Measurements from ENCODE around the gene CLCN4. TPM values are rescaled to one million over a fixed set of nuclear protein-coding genes. Genes with fewer than 3 reads are reported as not detected.

Gene CLCN4
- total RNA-seq, 4 donors from 2014 or later: 0.48 to 3.1 (median 2.5) TPM

DNA sequence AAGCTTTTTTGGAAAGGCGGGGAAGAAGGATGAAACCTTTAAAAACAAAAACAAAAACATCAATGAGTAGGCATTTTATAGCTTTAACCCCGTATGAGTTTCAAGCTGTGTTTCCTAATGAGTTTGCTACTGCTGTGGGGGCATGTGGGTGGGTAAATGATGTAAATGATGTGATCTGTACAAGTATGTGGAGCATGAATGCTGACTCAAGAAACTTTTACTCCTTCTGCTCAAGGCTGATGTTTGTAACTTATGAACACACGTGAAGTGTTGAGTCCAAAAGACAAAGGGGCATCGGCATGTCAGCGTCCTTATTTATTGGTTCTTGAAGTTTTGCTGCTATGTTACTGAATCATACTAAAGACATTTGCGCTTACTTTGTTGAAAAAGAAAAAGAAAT, 76.9 kb downstream of the CLCN4 start:
- H3K9me3 ChIP-seq: no peaks in the 10 kb centered on the region
- H3K4me3 ChIP-seq: no peak overlapping the region
- no peaks in the 10 kb centered on the region for H3K27me3 ChIP-seq
- H3K27ac ChIP-seq: no peak overlapping the region
- no peaks in the 10 kb centered on the region for H3K36me3 ChIP-seq
- no peak for DNase-seq (ENCODE audit: low spot score in 2 of 2)
- no peaks in the 10 kb centered on the region for H3K4me1 ChIP-seq
- TF ChIP-seq POLR2AphosphoS5 (IDR thresholded peaks at IDR 0.05): no peak
- TF ChIP-seq, protein P1, sequence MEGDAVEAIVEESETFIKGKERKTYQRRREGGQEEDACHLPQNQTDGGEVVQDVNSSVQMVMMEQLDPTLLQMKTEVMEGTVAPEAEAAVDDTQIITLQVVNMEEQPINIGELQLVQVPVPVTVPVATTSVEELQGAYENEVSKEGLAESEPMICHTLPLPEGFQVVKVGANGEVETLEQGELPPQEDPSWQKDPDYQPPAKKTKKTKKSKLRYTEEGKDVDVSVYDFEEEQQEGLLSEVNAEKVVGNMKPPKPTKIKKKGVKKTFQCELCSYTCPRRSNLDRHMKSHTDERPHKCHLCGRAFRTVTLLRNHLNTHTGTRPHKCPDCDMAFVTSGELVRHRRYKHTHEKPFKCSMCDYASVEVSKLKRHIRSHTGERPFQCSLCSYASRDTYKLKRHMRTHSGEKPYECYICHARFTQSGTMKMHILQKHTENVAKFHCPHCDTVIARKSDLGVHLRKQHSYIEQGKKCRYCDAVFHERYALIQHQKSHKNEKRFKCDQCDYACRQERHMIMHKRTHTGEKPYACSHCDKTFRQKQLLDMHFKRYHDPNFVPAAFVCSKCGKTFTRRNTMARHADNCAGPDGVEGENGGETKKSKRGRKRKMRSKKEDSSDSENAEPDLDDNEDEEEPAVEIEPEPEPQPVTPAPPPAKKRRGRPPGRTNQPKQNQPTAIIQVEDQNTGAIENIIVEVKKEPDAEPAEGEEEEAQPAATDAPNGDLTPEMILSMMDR (IDR thresholded peaks at IDR 0.05): no peak
- no peak for TF ChIP-seq EP300 (IDR thresholded peaks at IDR 0.05)
- TF ChIP-seq POLR2A (IDR thresholded peaks at IDR 0.05): no peak
- WGBS: 67% methylated on average over 6 of the region's 6 CpGs

DNA sequence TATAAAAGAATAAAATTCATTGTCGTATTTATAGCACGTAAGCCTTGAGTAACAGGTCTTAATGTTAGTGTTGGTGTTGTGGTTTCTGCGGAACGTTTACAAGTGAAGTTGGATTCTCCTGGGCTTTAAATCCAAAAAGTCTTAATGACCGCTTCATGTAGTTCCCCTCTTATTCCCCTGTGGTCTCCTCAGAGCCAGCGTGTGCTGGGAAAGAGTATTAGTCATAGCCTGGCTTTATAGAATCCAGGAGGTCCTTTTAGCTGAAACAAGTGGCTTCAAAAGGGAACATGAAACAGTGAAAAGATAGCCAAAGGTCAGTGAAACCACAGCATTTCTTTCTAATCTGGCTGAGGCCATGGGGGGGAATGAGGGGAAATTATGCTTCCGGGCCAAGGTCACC, 79.1 kb downstream of the CLCN4 start:
- TF ChIP-seq EP300 (IDR thresholded peaks at IDR 0.05) (no peak), POLR2AphosphoS5 (IDR thresholded peaks at IDR 0.05) (no peak), POLR2A (IDR thresholded peaks at IDR 0.05) (no peak)
- TF ChIP-seq, protein P1 (IDR thresholded peaks at IDR 0.05): no peak
- Histone ChIP-seq H3K4me3 (no peak overlapping the region), H3K27ac (no peak overlapping the region), H3K9me3 (no peaks in the 10 kb centered on the region), H3K27me3 (no peaks in the 10 kb centered on the region), H3K4me1 (peaks cover 6% of the 10 kb centered on the region), H3K36me3 (no peaks in the 10 kb centered on the region)
- no peak for DNase-seq (ENCODE audit: low spot score in 2 of 2)
- 70% methylated on average over 7 of the region's 7 CpGs for WGBS

DNA sequence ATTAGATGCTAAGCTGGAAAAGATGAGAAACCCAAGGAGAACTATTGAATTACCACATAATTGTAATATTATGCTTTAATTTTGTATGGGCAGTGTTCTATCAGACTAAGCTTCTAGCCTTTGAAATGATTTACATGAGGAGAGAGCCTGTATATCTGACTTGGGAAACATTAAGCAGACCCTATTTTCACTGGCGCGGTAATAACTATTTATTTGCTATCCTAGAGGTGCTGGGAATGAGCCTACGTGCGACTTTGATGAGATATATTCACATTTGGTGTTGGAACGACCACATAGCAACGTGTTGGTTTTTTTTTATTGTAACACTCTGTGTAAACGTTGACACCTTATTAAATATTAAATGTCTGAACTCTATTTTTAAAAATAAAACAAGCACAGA, 80.5 kb downstream of the CLCN4 start:
- Histone ChIP-seq H3K4me1 (peaks cover 6% of the 10 kb centered on the region), H3K9me3 (no peaks in the 10 kb centered on the region), H3K27me3 (no peaks in the 10 kb centered on the region), H3K27ac (no peak overlapping the region), H3K4me3 (no peak overlapping the region), H3K36me3 (no peaks in the 10 kb centered on the region)
- no peak for DNase-seq (ENCODE audit: low spot score in 2 of 2)
- no peak for TF ChIP-seq EP300 (IDR thresholded peaks at IDR 0.05)
- no peak for TF ChIP-seq POLR2AphosphoS5 (IDR thresholded peaks at IDR 0.05)
- no peak for TF ChIP-seq POLR2A (IDR thresholded peaks at IDR 0.05)
- TF ChIP-seq, protein P1 (IDR thresholded peaks at IDR 0.05): no peak
- 80% methylated on average over 7 of the region's 7 CpGs for whole genome bisulfite sequencing

DNA sequence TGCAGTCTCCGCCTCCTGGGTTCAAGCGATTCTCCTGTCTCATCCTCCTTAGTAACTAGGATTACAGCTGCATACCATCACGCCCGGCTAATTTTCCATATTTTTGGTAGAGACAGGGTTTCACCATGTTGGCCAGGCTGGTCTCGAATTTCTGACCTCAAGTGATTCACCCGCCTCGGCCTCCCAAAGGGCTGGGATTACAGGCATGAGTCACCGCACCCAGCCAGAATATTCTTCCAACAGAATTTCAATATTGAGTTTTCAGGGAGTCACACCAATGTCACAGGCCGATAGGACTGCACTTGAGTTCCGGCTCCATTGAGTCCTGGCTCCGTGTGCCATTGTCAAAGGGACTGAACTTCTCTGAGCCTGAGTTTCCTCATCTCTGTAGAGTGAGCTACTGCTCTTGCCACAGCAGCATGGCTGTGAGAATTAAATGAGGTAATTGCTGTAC, 82.9 kb downstream of the CLCN4 start:
- no peak for DNase-seq (ENCODE audit: low spot score in 2 of 2)
- 65% methylated on average over 9 of the region's 11 CpGs for WGBS
- Histone ChIP-seq H3K27ac (no peak overlapping the region), H3K4me1 (peaks cover 6% of the 10 kb centered on the region), H3K4me3 (no peak overlapping the region), H3K27me3 (no peaks in the 10 kb centered on the region), H3K36me3 (no peaks in the 10 kb centered on the region), H3K9me3 (no peaks in the 10 kb centered on the region)
- TF ChIP-seq EP300 (IDR thresholded peaks at IDR 0.05) (no peak), POLR2A (IDR thresholded peaks at IDR 0.05) (no peak), POLR2AphosphoS5 (IDR thresholded peaks at IDR 0.05) (no peak)

DNA sequence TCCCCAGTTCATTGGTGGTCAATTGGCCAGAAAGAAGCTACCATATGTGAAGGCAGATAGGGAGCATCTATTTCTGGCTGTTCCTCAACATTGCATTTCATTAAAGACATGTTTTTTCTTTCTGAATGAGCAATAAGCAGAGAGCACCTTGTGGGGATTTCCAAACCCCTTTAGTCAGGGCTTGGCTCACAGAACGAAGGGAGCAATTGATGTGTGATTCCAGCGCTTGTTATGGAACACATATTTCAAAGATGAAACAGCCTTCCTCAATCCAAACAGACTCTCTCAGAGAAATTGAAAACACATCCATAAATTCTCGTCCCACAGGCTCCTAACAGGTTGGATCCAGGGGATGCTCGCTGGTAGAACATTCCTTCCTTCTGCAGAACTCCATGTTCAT, 84.1 kb downstream of the CLCN4 start:
- 26% methylated on average over 4 of the region's 4 CpGs for WGBS
- Histone ChIP-seq H3K27me3 (no peaks in the 10 kb centered on the region), H3K36me3 (no peaks in the 10 kb centered on the region), H3K4me1 (peaks cover 6% of the 10 kb centered on the region), H3K27ac (no peak overlapping the region), H3K4me3 (no peak overlapping the region), H3K9me3 (no peaks in the 10 kb centered on the region)
- DNase-seq (ENCODE audit: low spot score in 2 of 2): no peak
- TF ChIP-seq EP300 (IDR thresholded peaks at IDR 0.05) (no peak), POLR2A (IDR thresholded peaks at IDR 0.05) (no peak), POLR2AphosphoS5 (IDR thresholded peaks at IDR 0.05) (no peak)
- TF ChIP-seq, protein P1 (IDR thresholded peaks at IDR 0.05): no peak

DNA sequence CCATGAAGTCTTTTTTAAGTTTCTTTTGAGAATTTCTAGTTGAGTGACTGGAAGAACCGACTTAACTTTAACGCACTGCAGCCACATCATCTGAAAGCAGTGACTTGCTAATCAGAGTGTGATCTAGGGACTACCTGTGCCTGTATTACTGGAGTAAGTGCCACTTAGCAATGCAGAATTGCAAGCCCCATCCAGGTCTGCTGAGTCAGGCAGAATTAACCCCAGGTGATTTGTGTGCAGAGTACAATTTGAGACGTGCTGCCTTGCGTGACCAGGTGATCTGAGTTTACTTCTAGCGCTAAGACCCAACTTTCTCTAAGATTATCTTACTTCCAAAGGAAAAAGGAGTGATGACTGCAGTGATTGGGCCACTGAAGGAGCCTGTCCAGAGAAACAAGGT, 85.3 kb downstream of the CLCN4 start:
- 65% methylated on average over 5 of the region's 5 CpGs for WGBS
- H3K4me3 ChIP-seq: no peak overlapping the region
- H3K4me1 ChIP-seq: peaks cover 6% of the 10 kb centered on the region
- H3K36me3 ChIP-seq: no peaks in the 10 kb centered on the region
- no peaks in the 10 kb centered on the region for H3K9me3 ChIP-seq
- no peak for DNase-seq (ENCODE audit: low spot score in 2 of 2)
- TF ChIP-seq POLR2A (IDR thresholded peaks at IDR 0.05) (no peak), POLR2AphosphoS5 (IDR thresholded peaks at IDR 0.05) (no peak), EP300 (IDR thresholded peaks at IDR 0.05) (no peak)
- TF ChIP-seq, protein P1 (IDR thresholded peaks at IDR 0.05): no peak
- no peaks in the 10 kb centered on the region for H3K27me3 ChIP-seq
- H3K27ac ChIP-seq: no peak overlapping the region

Data from suprapubic skin (tissue), 4 donors.